Stimulated activated CD8-positive, alpha-beta memory T cell treated with anti-CD3 and anti-CD28 coated beads, Interleukin-4, amount 100 ng/mL, for 1 hour (primary cell): Measurements from ENCODE around the gene SPIRE1.

Experiments used
- DNase-seq, 2 donors: peaks; one replicate each; pipeline ENCODE4 v3.0.0-alpha.2; 2020; ENCODE audit warnings: low read depth in 2 of 2, low spot score in 1 of 2

Gene SPIRE1

GRCh38 chr18:12455496-12455895, 202.4 kb downstream of the SPIRE1 start:
- DNase-seq, result no peak

DNA sequence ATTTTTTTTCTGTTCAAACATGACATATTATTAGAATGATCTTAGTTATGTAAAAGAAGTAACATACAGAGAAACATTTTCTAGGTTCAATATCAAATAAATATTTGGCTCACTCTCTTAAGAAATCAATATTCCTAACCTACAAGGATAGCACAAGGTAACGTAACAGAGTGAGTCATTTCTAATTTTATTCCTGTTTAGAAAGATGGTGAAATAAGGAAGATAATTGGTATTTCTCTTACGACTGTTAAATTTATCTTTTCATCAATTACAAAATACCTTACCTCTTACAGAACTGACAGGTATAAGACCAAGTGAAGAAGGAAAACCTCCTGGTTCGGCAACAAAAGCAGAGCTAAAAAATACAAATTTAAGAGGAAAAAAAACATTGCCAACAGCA, 205.1 kb downstream of the SPIRE1 start:
- DNase-seq, result no peak

- DNase-seq, result no peak
These were observed 206.5 kb downstream of the SPIRE1 start for GRCh38 chr18:12451428-12451827.

- no peak for DNase-seq
These were observed 208.7 kb downstream of the SPIRE1 start for GRCh38 chr18:12449051-12449785.

DNA sequence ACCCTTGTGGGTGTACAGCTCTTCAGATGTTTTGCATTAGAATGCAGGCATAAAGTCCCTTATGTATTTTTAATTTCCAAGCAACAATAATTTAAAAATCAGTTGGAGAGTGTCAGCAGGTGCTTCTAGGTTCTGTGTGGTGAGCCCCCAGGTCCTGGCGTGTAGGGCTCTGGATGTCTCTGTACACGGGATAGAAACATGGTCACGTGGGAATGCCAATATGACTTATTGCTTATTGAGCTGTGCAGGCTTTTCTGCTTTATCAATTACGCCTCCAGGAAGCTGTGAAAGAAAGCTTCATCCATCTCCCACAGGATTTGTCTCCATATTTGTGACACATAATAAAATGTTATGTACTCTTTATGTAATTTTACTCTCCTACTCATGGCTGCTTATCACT, 212.4 kb downstream of the SPIRE1 start:
- DNase-seq, result no peak

DNA sequence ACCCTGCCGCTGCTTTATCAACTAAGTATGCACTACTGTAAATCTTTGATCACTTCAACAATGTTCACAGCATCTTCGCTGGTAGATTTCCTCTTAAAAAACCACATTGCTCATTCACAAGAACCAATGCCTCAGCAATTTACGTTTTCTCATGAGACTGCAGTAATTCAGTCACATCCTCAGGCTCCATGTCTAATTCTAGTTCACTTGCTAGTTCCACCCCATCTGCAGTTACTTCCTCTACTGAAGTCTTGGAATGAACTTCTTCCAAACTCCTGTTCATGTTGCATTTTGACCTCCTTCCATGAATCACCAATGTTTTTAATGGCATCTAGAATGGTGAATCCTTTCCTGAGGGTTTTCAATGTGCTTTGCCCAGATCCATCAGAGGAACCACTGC, 214.4 kb downstream of the SPIRE1 start:
- DNase-seq, result no peak

GRCh38 chr18:12442946-12443345, 215.0 kb downstream of the SPIRE1 start:
- DNase-seq, result no peak

GRCh38 chr18:12441475-12442034, 216.4 kb downstream of the SPIRE1 start:
- no peak for DNase-seq

DNA sequence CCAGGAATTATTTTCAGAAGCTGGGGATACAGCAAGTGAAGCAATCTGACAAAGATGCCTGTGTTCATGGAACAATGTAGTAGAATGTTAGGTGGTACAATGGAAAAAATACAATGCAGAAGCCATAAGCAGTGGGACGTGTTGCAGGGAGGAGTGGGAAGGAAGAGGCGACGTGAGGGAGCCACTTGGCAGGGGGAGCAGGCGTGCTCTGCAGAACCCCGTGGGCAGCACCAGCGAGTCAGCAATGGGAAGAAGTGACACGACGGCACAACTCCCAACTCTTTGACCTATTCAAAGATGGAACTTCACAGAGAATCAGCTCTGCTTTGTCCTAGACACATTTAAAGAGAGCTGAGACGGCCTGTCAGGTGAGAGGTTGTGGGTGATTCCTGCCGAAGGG, 219.7 kb downstream of the SPIRE1 start:
- no peak for DNase-seq

DNA sequence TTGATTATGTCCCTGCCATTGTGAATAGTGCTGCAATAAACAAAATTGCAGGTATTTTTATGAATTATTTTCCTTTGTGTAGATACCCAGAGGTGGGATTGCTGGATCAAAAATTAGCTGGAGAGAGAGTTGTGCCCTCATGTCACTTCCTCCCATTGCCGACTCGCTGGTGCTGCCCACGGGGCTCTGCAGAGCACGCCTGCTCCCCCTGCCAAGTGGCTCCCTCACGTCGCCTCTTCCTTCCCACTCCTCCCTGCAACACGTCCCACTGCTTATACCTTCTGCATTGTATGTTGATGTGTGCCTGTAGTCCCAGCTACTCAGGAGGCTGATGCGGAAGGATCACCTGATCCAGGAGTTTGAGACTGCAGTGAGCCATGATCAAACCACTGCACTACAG, 222.0 kb downstream of the SPIRE1 start:
- DNase-seq, result no peak

- no peak for DNase-seq
These were observed 223.4 kb downstream of the SPIRE1 start for GRCh38 chr18:12434541-12434929.

GRCh38 chr18:12433829-12434540, 223.9 kb downstream of the SPIRE1 start:
- DNase-seq, result no peak

DNA sequence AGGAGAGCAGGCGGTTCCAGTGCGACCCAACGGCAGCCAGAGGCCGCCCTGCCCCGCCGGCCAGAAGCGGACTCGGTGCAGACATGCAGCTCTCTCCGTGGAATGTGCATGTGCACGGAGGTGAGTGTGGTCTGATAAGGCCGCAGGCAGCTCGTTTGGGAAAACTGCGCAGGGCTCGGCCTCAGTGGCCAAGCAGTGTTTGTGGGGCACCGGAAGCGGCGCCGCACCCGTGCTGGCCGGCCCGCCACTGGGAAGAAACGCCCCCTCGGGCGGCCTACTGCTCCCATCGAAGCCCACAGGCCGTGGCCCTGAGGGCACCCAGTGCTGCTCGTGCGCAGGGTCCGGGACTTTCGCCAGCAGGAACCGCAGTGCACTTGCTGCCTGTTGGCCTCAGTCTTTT, 225.0 kb downstream of the SPIRE1 start:
- DNase-seq, result no peak

GRCh38 chr18:12432196-12432595, 225.7 kb downstream of the SPIRE1 start:
- DNase-seq, result no peak

- DNase-seq, result no peak
These were observed 226.3 kb downstream of the SPIRE1 start for GRCh38 chr18:12431561-12431960.

GRCh38 chr18:12430137-12430990, 227.5 kb downstream of the SPIRE1 start:
- no peak for DNase-seq

- DNase-seq, result no peak
These were observed 228.4 kb downstream of the SPIRE1 start for GRCh38 chr18:12429556-12429955.

DNA sequence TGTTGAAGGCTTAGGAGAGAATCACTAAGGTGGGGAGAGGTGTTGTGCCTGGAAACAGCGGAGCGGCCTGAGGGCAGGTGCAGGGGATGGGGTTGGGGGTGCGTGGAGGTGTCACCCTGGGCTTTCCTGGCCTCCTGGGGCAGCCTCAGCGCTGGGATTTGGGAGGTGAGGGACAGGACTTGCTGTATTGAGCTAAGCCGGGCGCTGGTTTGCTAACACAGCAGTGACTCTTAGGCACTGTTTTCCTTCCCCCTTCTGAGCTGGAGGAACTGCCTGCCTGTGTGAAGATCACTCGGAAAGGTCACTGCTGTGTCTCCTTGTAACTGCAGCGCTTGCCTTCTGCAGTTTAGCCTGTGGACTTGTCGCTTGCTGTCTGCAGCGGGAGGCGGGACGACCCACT, 229.0 kb downstream of the SPIRE1 start:
- no peak for DNase-seq

DNA sequence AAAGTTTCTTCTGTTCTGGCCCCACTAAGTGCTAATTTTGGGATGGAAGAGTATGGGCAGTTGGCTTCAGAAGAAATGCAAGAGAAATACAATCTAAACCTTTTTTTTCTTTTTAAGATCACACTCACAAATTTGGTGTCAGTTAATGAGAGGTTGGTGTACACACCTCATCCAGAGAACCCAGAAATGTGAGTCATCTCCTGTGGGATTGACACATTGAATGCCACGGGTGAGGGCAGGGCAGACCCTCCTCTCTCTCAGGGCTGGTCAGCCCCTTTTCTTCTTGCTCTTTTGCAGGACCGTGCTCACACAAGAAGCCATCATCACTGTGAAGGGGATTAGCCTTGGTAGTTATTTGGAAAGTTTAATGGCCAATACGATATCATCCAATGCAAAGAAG, 231.0 kb downstream of the SPIRE1 start:
- no peak for DNase-seq

DNA sequence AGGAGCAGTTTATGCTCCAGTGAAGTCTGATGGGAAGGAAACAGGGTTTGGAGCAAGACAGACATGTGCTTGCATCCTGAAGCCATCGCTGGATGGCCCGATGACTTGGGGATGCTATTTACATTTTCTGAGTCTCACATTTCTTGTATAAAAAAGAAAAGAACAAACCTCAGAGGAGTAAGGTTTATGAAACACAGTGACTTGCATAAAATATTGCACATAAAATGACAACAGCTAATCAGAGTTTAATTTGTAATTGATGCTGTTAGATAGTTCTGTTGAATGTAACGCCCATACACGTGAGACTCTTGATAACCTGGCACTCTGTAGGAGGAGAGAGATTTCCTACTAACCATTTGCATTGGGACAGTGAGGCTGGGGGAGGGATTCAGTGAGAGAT, 233.7 kb downstream of the SPIRE1 start:
- DNase-seq, result no peak

DNA sequence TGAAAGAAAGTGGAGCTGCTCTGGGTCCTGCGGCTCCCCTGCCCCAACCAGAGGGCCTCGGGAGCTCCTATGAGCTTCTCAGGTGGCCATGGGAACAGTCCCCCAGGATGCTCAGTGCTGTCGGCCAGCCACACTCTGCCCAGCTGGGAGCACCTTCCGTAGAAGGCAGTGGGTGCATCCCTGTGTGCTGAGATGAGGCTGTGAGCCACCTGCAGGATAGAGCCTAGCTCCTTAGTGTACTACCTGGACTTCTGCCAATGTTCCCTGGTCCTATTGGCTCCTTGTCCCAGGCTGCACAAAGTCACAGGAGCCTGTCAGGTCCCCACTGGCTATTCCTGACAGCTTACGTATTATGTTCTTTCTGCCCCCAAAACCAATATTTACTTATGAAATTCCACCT, 234.1 kb downstream of the SPIRE1 start:
- DNase-seq, result no peak

- no peak for DNase-seq
These were observed 234.5 kb downstream of the SPIRE1 start for GRCh38 chr18:12423393-12423792.
